AG08396 (cell line): ENCODE data around the gene TRAPPC1.
A peak's percentile ranks its signal among the peaks of the same experiment; 100 is the strongest.

Experiments used
- DNase-seq: peaks from one replicate; pipeline ENCODE4 v3.0.0; 2012; ENCODE audit warnings: low spot score, mixed read lengths

The TRAPPC1 gene

GRCh38 chr17:7940743-7941142 is 9.0 kb upstream of the TRAPPC1 start:
- no peak for DNase-seq

DNA sequence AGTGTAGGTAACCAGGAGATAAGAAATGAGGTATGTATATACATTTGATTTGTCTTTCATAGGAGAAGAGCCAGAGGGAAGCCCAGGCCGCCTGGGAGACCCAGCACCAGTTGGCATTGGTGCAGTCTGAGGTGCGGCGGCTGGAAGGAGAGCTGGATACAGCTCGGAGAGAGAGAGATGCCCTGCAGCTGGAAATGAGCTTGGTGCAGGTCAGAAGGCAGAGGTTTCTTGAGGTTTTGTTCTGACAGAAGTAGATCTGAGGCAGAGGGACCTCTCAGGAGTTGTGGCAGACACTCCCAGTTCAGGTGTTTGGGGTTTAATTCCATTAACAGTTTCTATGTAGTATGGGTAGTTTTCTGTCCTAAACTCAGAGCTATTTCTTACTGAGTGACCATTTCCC is 8.3 kb upstream of the TRAPPC1 start:
- DNase-seq = no peak

- no peak for DNase-seq
These were observed 4.1 kb upstream of the TRAPPC1 start for GRCh38 chr17:7935859-7936258.

GRCh38 chr17:7932949-7933348 is 1.2 kb upstream of the TRAPPC1 start:
- peak; percentile 70 for DNase-seq

DNA sequence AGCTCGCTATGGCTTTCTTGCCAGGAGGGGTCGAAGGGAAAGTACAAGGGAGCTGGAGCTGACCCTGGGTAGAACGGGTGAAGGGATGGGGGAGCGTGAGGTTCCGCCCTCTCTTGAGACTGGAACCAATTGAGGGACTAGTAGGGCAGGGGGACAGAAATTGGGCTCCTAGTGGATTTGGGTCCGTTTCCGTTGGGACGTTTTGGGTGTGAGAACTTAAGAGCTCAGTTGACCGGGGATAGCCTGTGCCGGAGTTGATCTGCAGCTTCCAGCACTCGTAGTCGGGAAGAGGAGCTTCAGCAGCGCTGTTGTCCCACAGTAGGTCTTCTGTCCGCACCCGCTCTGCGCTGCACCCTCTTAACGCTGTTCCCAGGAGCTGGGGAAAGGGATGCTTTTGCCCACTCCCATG is 741 bp upstream of the TRAPPC1 start:
- peak; percentile 47 for DNase-seq

GRCh38 chr17:7930841-7931631 is 710 bp downstream of the TRAPPC1 start:
- no peak for DNase-seq

GRCh38 chr17:7929158-7930023 is 2.4 kb downstream of the TRAPPC1 start, which contains the start of gene KCNAB3:
TSS of gene KCNAB3 (minus strand) at chr17:7929856. CDS start at chr17:7929435, 421 bp downstream.
- DNase-seq = peak; percentile 87

- no peak for DNase-seq
These were observed 4.2 kb downstream of the TRAPPC1 start for GRCh38 chr17:7927596-7927995.

DNA sequence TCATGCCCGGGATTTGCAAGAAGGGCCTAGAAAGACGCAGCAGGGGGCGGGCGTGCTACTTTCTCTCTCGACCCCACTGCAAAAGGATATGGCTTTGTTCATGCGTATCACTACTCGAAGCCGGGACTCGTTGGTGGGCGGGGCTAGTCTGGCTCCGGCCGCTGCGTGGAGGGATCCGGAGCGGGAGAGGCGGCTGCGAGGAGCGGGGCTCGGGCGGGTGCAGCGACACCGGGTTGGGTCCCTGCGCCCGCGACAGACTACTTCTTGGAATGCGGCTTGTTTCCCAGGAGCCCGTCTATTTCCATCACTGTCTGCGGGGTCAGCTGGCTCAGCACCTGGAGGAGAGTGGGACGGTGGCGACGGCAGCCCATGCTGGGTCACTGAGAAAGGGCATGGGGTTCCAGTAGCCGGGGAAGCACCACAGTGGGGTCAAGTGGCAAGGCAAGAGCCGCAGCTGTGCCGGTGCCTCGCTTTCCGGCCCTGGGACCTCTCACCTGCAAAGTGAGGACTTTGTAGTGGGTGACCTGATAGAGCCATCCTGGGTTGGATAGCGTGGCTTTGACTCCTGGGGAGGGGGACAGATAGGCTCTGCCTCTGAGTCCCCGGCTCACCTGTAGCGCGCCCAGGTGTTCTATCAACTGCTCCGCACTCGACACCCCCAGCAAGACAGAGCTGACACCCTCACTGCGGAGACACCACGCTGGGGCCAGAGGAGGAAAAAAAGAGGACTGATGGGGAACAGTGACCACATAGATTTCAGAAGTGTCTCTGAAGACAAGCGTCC is 8.7 kb downstream of the TRAPPC1 start:
- peak; percentile 83 for DNase-seq

DNA sequence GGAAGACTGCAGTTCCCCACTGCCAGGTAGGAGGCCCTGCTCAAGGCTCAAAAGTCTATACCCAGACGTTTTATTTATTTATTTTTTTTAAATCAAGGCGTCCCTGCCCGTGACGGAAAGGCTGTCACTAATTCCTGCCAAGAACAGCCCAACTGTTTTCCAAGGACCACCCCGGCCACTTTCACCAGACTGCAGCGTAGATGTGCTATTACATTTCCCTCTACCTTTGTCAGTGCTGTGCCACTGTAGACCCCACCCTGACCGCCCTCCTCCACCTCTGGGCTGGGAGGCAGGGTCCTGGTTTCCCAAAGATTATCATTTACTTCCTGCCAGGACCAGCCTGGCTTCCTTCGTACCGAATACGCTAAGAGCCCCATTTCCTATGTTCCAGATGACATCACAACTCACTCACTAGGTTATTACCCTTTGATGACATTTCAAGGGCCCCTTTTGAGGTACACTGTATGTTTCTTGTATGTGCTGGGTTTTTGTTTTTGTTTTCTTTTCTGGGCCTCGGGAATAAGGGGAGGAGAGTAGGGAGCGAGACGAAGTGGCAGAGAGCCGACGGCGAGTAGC is 9.4 kb downstream of the TRAPPC1 start:
- no peak for DNase-seq

GRCh38 chr17:7916808-7917207 is 14.9 kb downstream of the TRAPPC1 start:
- DNase-seq = peak; percentile 50

GRCh38 chr17:7916385-7916682 is 15.4 kb downstream of the TRAPPC1 start:
- DNase-seq = no peak

GRCh38 chr17:7915611-7916384 is 15.9 kb downstream of the TRAPPC1 start, which contains the start of gene RNF227:
TSS of gene RNF227 (minus strand) at chr17:7916289. CDS start at chr17:7916195, 94 bp downstream.
- DNase-seq = peak; percentile 93

- peak; percentile 29 for DNase-seq
These were observed 16.6 kb downstream of the TRAPPC1 start for GRCh38 chr17:7915179-7915610.

DNA sequence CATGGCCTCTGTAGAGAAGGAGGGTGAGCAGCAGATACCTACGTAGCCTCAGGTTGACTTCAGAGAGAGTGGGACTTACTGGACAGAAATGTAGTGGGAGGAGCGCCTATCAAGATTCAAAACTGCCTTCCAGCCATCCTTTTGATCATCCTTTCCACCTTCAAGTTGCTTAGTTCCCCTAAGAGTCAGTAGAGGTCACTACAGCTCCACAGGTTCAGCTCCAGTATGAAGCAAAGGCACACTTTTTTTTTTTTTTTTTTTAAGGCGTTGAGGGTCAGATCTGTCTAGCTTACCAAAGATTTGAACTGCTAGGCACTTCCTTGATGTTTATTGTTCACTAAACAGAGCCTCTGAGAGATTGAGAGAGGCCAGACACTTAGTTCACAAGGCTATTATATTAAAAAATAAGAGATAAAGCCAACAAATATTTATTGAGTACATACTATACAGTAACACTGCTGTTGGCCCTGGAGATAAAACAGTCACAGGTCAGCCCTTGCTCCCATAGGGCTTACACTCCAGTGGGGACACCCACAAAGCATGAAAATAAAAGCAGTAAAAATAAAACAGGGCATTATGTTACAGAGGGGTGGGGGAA is 18.7 kb downstream of the TRAPPC1 start:
- DNase-seq = peak; percentile 80

GRCh38 chr17:7911116-7911515 is 20.6 kb downstream of the TRAPPC1 start:
- DNase-seq = no peak

DNA sequence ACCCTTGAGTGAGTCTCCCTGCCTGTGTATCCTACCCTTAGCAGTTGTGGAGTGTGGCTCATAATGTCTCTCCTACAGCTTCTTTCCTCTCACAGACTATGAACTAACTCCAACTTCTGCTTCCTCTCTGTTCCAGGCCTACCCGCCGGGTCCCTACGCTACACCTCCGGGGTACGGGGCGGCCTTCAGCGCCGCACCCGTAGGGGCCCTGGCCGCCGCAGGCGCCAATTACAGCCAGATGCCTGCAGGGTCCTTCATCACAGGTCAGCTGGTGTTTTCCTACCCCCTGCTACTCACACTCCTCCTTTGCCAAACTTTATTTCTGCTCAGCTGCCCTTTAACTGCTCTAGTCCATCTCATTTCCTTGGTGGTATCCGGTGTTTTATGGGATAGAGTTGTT is 21.0 kb downstream of the TRAPPC1 start:
- no peak for DNase-seq

DNA sequence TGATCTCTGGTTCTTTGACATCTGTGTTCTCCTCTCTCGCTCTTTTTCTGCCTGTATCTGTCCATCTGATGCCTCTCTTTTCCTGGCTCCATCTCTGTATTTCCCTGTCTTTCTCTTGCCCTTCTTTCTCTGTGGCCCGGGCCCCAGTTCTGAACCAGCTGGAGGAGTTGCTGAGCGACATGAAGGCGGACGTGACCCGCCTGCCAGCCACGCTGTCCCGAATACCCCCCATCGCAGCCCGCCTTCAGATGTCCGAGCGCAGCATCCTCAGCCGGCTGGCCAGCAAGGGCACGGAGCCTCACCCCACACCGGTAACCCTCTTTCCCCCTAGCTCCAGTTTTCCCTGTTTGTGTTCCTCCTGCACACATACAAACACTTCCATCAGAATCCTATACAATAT is 21.5 kb downstream of the TRAPPC1 start:
- DNase-seq = no peak

- DNase-seq = no peak
These were observed 22.7 kb downstream of the TRAPPC1 start for GRCh38 chr17:7909089-7909488.
